HepG2 (cell line): ENCODE results near the gene ZNF853. TPM values are rescaled to one million over a fixed set of nuclear protein-coding genes. Genes with fewer than 3 reads are reported as not detected.
A peak's percentile ranks its signal among the peaks of the same experiment; 100 is the strongest.

Source experiments
- AFF4 ChIP-seq: sonication (generic); formaldehyde crosslinking; IDR thresholded peaks from 2 replicates; pipeline ENCODE4 v1.4.0; 2020; ENCODE audit warnings: missing genetic modification reagents
- BHLHE40 ChIP-seq: IDR thresholded peaks from 2 replicates; pipeline ENCODE4 v1.6.1; 2011; ENCODE audit warnings: low read length, improper control_type of control experiment
- ELF1 ChIP-seq: sonication (generic); formaldehyde crosslinking; IDR thresholded peaks from 2 replicates; pipeline ENCODE4 v1.4.0; 2020; ENCODE audit warnings: missing genetic modification reagents
- ELF3 ChIP-seq: IDR thresholded peaks from 2 replicates; pipeline ENCODE4 v1.6.1; 2016; ENCODE audit warnings: missing genetic modification reagents, missing compliant biosample characterization
- GABPA ChIP-seq, 2 experiments: IDR thresholded peaks; 2 replicates each; pipeline ENCODE4 v1.6.1; 2011 to 2016; ENCODE audit warnings: low read depth in 2 of 2, low read length in 1 of 2, missing biosample characterization in 1 of 2, missing genetic modification characterization in 1 of 2
- GFI1 ChIP-seq: sonication (generic); formaldehyde crosslinking; IDR thresholded peaks from 2 replicates; pipeline ENCODE4 v1.5.0; 2020; ENCODE audit warnings: missing genetic modification reagents, mild to moderate bottlenecking, borderline replicate concordance
- HDAC2 ChIP-seq: sonication (generic); formaldehyde crosslinking; IDR thresholded peaks from 2 replicates; pipeline ENCODE4 v1.4.0; 2020; ENCODE audit warnings: missing genetic modification reagents
- MXI1 ChIP-seq: IDR thresholded peaks from 3 replicates; pipeline ENCODE4 v1.6.1; 2012; ENCODE audit warnings: low read depth, low read length, inconsistent platforms, borderline replicate concordance
- PITX1 ChIP-seq: sonication (generic); formaldehyde crosslinking; IDR thresholded peaks from 2 replicates; pipeline ENCODE4 v1.5.1; 2020; ENCODE audit warnings: mild to moderate bottlenecking, missing genetic modification reagents
- SP4 ChIP-seq: sonication (generic); formaldehyde crosslinking; IDR thresholded peaks from 2 replicates; pipeline ENCODE4 v1.8.1; 2023; ENCODE audit warnings: mild to moderate bottlenecking, missing genetic modification reagents
- ZBTB46 ChIP-seq: sonication (generic); formaldehyde crosslinking; IDR thresholded peaks from 2 replicates; pipeline ENCODE4 v1.4.0; 2020; ENCODE audit warnings: mild to moderate bottlenecking, missing genetic modification reagents, borderline replicate concordance
- ZNF296 ChIP-seq: sonication (generic); formaldehyde crosslinking; conservative IDR thresholded peaks from 2 replicates; pipeline ENCODE4 v1.5.0; 2020; ENCODE audit warnings: mild to moderate bottlenecking, missing genetic modification reagents
- ZNF329 ChIP-seq: sonication (generic); formaldehyde crosslinking; IDR thresholded peaks from 2 replicates; pipeline ENCODE4 v1.9.0; 2021; ENCODE audit warnings: low read depth, mild to moderate bottlenecking, missing genetic modification reagents
- ZNF337 ChIP-seq: sonication (generic); formaldehyde crosslinking; IDR thresholded peaks from 2 replicates; pipeline ENCODE4 v1.5.1; 2020; ENCODE audit warnings: missing genetic modification reagents, low read depth, mild to moderate bottlenecking, borderline replicate concordance
- ZNF501 ChIP-seq: sonication (generic); formaldehyde crosslinking; IDR thresholded peaks from 2 replicates; pipeline ENCODE4 v1.5.1; 2020; ENCODE audit warnings: mild to moderate bottlenecking, moderate library complexity, missing genetic modification reagents
- ZNF556 ChIP-seq: sonication (generic); formaldehyde crosslinking; IDR thresholded peaks from 2 replicates; pipeline ENCODE4 v1.4.0; 2020; ENCODE audit warnings: mild to moderate bottlenecking, missing genetic modification reagents, borderline replicate concordance
- polyA plus RNA-seq, 8 experiments: library from polyadenylated mRNA; depleted of rRNA in 3 of 8; stranded (reverse) in 7 of 8; unstranded in 1 of 8; fragments of >200 nt; fragmentation: Illumina TruSeq in 4 of 8; extraction: Trizol in 4 of 8; gene quantifications; 2 replicates each; pipeline versions ENCODE4 v1.2.1 to v1.2.3, GENCODE V29; 2011 to 2016; ENCODE audit warnings: low read depth in 4 of 8, missing spikeins in 1 of 8, mixed read lengths in 1 of 8; ENCODE audit not compliant: insufficient read depth in 1 of 8
- total RNA-seq, 5 experiments: library from RNA; depleted of rRNA; stranded (reverse); fragments of >200 nt; fragmentation: Illumina TruSeq; extraction: Trizol; gene quantifications; 2 replicates each; pipeline ENCODE4 v1.2.3, GENCODE V29; 2016; ENCODE audit warnings: low read depth in 1 of 5
- TF ChIP-seq, protein P1 (sequence below): sonication (generic); formaldehyde crosslinking; IDR thresholded peaks from 2 replicates; pipeline ENCODE4 v1.5.0; 2020; ENCODE audit warnings: missing genetic modification reagents
- TF ChIP-seq, protein P2 (sequence below): IDR thresholded peaks from 2 replicates; pipeline ENCODE4 v1.6.1; 2016; ENCODE audit warnings: mild to moderate bottlenecking, missing biosample characterization, missing genetic modification reagents

The ZNF853 gene
- total and polyA plus RNA-seq, 2 of the 13 experiments (the other 11 are each of a cell fraction or from before 2014, with no cell fraction given), result 2.1 to 6.2 TPM

DNA sequence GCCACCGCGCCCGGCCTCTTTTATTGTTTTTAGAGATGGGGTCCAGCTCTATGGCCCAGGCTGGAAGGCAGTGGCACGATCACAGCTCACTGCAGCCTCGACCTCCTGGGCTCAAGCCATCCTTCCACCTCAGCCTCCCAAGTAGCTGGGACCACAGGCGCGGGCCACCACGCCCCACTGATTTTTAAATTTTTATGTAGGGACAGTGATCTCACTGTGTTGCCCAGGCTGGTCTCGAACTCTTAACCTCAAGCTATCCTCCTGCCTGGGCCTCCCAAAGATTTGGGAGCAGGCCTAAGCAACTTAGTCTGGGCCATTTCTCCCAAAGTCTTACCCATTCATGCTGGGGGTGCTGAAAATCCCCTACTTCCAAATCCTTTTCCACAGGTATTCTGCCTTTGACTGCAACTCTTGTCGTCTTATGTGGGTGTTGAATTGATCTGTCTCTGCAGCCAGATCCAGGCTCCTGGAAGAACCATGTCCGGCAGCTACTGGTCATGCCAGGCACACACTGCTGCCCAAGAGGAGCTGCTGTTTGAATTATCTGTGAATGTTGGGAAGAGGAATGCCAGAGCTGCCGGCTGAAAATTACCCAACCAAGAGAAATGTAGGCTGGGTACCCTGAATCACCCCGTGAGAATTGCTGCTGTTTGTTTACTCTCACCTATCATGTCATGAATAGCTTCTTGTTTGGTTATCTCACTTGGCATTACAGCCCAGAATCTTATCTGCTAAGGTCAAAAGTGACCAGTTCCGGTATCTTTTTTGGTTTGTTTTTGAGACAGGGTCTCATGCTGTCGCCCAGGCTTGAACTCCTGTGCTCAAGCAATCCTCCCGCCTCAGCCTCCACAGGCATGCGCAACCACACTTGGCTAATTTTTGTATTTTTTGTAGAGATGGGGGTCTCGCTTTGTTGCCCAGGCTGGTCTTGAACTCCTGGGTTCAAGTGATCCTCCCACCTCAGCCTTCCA lies 37.0 kb upstream of the ZNF853 start (continued):
- TF ChIP-seq, protein P1, sequence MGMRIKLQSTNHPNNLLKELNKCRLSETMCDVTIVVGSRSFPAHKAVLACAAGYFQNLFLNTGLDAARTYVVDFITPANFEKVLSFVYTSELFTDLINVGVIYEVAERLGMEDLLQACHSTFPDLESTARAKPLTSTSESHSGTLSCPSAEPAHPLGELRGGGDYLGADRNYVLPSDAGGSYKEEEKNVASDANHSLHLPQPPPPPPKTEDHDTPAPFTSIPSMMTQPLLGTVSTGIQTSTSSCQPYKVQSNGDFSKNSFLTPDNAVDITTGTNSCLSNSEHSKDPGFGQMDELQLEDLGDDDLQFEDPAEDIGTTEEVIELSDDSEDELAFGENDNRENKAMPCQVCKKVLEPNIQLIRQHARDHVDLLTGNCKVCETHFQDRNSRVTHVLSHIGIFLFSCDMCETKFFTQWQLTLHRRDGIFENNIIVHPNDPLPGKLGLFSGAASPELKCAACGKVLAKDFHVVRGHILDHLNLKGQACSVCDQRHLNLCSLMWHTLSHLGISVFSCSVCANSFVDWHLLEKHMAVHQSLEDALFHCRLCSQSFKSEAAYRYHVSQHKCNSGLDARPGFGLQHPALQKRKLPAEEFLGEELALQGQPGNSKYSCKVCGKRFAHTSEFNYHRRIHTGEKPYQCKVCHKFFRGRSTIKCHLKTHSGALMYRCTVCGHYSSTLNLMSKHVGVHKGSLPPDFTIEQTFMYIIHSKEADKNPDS, result no peak
- TF ChIP-seq ZBTB46 (no peak), GABPA (IDR thresholded peaks at IDR 0.05; ENCODE audit: low read depth, low read length) (no peak), GABPA (CRISPR knock-in tag; IDR thresholded peaks at IDR 0.05; ENCODE audit: low read depth) (peak; percentile 79), ZNF296 (CRISPR knock-in tag) (0 out of 2 replicates have a peak, but pooled peaks have one; percentile 2), ZNF556 (CRISPR knock-in tag) (peak; percentile 40; the same call in 1 of the 2 replicates), HDAC2 (peak; percentile 69), ZNF337 (CRISPR knock-in tag) (no peak), ZNF329 (CRISPR knock-in tag) (no peak; the same call in 1 of the 2 replicates), ELF1 (CRISPR knock-in tag) (peak; percentile 68), BHLHE40 (peak; percentile 27; the same call in 1 of the 2 replicates), ZNF501 (CRISPR knock-in tag) (no peak), GFI1 (peak; percentile 80), SP4 (peak; percentile 57), ELF3 (CRISPR knock-in tag) (peak; percentile 84), AFF4 (CRISPR knock-in tag) (0 out of 2 replicates have a peak, but pooled peaks have one; percentile 20), PITX1 (peak; percentile 81), MXI1 (peak; percentile 40; the same call in 1 of the 3 replicates)
- TF ChIP-seq, protein P2, sequence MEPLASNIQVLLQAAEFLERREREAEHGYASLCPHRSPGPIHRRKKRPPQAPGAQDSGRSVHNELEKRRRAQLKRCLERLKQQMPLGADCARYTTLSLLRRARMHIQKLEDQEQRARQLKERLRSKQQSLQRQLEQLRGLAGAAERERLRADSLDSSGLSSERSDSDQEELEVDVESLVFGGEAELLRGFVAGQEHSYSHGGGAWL (CRISPR knock-in tag), result 0 out of 2 replicates have a peak, but pooled peaks have one; percentile 10
